Mesodermal cell (in vitro differentiated cells): ENCODE results near the gene MMP20. TPM values are rescaled to one million over a fixed set of nuclear protein-coding genes. Genes with fewer than 3 reads are reported as not detected.

ENCODE experiments used
- H3K27ac ChIP-seq: 2 replicates; pipeline ENCODE4 v1.7.0; 2013; ENCODE audit warnings: mild to moderate bottlenecking, low read depth, low read length, moderate library complexity; ENCODE audit not compliant: severe bottlenecking
- H3K36me3 ChIP-seq: 2 replicates; pipeline ENCODE4 v1.7.1; 2013; ENCODE audit warnings: mild to moderate bottlenecking, low read length, moderate library complexity; ENCODE audit not compliant: control insufficient read depth, insufficient read depth
- H3K4me1 ChIP-seq: one replicate; pipeline ENCODE4 v1.7.1; 2013; ENCODE audit warnings: mild to moderate bottlenecking, low read length; ENCODE audit not compliant: insufficient read depth, control insufficient read depth, poor library complexity, severe bottlenecking
- H3K4me3 ChIP-seq: 2 replicates; pipeline ENCODE4 v1.7.0; 2013; ENCODE audit warnings: low read length, control low read depth, mild to moderate bottlenecking; ENCODE audit not compliant: insufficient read depth, poor library complexity, severe bottlenecking; ENCODE audit errors: extremely low read depth
- H3K9me3 ChIP-seq: 2 replicates; pipeline ENCODE4 v1.7.1; 2013; ENCODE audit warnings: mild to moderate bottlenecking, low read length, moderate library complexity; ENCODE audit not compliant: control insufficient read depth
- WGBS, 2 experiments: methylation state at CpG; one replicate each; pipeline ENCODE4 v1.1.5; 2013; ENCODE audit warnings: missing lambda C conversion rate in 2 of 2; ENCODE audit not compliant: insufficient coverage in 2 of 2; 5-methylcytosine and 5-hydroxymethylcytosine counted together
- polyA plus RNA-seq, 2 experiments: library from polyadenylated mRNA; stranded (reverse); fragments of 50-300 nt; gene quantifications; one replicate each; pipeline ENCODE4 v1.2.3, GENCODE V29; 2013

Gene MMP20, protein sequence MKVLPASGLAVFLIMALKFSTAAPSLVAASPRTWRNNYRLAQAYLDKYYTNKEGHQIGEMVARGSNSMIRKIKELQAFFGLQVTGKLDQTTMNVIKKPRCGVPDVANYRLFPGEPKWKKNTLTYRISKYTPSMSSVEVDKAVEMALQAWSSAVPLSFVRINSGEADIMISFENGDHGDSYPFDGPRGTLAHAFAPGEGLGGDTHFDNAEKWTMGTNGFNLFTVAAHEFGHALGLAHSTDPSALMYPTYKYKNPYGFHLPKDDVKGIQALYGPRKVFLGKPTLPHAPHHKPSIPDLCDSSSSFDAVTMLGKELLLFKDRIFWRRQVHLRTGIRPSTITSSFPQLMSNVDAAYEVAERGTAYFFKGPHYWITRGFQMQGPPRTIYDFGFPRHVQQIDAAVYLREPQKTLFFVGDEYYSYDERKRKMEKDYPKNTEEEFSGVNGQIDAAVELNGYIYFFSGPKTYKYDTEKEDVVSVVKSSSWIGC
- not detected for polyA plus RNA-seq (2013, experiment 1 of 2)
- polyA plus RNA-seq (2013, experiment 2 of 2) = not detected

DNA sequence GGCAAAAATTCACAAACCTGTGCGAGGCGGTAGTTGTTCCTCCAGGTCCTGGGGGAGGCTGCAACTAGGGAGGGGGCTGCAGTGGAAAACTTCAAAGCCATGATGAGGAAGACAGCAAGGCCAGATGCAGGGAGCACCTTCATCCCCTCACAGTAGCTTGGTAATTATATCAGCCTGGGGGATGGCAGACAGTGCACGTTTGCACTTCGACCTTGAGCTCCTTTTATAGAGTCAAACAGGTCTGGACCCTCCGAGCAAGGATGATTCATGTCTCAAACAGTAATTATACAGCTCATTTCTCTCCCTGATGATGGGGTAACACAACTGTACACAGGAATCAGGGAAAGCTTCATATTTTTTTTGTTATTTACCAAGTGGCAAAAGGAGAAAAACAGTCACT, at the start of gene MMP20:
MMP20 (minus strand) TSS at position 156 of the 400 bp plus-strand sequence; CDS start at position 143, 13 bp downstream.
- H3K36me3 ChIP-seq = no peaks in the 10 kb centered on the region
- WGBS, 2 experiments = 89 to 93% methylated on average over 2 to 3 of the region's 5 CpGs
- no peak within 1 kb of the TSS for H3K4me3 ChIP-seq
- no peaks in the 10 kb centered on the region for H3K9me3 ChIP-seq
- no peak within 1 kb of the TSS for H3K27ac ChIP-seq
- no peaks in the 10 kb centered on the region for H3K4me1 ChIP-seq

- Histone ChIP-seq H3K4me3 (no peak overlapping the region), H3K4me1 (no peaks in the 10 kb centered on the region), H3K36me3 (no peaks in the 10 kb centered on the region), H3K27ac (no peak overlapping the region), H3K9me3 (no peaks in the 10 kb centered on the region)
- 75% methylated on average over 1 of the region's 3 CpGs; no CpG with 5 or more reads in 1 of the 2 experiments for WGBS, 2 experiments
These were observed 44.5 kb upstream of the MMP20 start for GRCh38 chr11:102669664-102670063.

DNA sequence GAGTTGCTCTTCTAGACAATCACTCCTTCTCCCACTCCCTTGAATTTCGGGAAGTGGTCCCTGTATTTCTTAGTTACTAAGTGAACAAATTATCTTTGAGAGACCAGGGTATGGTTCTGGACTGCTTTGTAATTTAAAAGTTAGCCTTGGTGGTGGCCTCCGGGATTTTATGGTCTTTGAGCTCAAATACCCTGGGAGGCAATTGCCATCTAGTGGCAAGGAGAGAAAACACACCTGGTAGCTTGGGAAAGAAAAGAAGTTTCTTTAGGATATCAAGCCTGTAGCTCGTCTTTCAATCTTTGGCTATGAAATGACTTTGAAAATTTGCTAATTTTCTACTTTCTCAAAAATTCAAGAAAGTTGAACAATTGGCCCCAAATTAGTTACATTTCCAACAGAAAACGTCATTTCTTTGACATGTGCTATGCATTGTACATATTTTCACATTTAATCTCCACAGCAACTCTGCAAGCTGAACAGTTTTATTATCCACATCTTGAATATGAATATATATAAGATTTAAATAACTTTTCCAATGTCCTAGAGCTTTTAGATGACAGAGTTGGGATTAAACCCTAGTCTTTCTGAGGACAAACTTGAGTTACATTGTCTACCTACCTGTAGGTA, 41.3 kb upstream of the MMP20 start:
- Histone ChIP-seq H3K9me3 (no peaks in the 10 kb centered on the region), H3K36me3 (no peaks in the 10 kb centered on the region), H3K4me1 (no peaks in the 10 kb centered on the region), H3K27ac (no peak overlapping the region), H3K4me3 (no peak overlapping the region)
- WGBS, 2 experiments = 6 to 9% methylated on average over 1 to 2 of the region's 4 CpGs

- Histone ChIP-seq H3K27ac (no peak overlapping the region), H3K9me3 (no peaks in the 10 kb centered on the region), H3K4me1 (no peaks in the 10 kb centered on the region), H3K36me3 (no peaks in the 10 kb centered on the region), H3K4me3 (no peak overlapping the region)
- 78 to 79% methylated on average over 4 to 11 of the region's 13 CpGs for WGBS, 2 experiments
These were observed 39.0 kb upstream of the MMP20 start for GRCh38 chr11:102664001-102664752.

DNA sequence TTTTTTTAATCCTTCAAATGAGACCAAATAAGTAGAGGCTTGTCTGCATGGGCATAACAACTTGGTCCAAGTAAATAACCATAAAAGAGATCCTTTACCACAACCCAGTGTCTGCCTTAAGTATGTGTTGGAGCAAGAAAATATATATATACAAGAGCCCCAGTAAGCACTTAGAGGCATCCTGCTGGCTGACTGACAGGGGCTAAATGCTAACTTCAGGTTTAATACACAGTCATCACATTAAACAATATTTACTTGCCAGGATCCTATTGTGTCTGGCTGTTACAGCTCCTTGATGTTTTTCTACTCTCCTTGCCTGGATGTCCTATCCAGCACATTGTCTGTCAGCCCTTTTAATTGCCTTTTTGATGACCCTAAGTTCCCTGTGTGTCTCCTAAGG, 37.5 kb upstream of the MMP20 start:
- Histone ChIP-seq H3K9me3 (no peaks in the 10 kb centered on the region), H3K4me3 (no peak overlapping the region), H3K27ac (no peak overlapping the region), H3K36me3 (no peaks in the 10 kb centered on the region), H3K4me1 (no peaks in the 10 kb centered on the region)

DNA sequence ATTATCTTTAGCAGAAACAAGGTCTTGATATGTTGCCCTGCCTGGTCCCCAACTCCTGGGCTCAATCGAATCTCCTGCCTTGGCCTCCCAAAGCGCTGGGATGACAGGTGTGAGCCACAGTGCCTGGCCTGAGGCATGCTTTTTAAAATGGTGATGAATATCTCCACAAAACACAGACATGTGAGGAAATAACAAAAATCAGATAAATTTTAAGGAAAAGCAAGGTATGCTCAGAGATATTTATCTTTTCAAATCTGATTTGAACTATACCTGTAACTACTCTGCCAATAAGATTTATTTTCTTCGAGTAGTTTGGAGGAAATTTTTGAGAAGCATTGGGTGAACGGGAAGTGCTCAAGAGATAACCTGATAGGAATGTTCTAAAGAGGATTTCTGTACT, 35.9 kb upstream of the MMP20 start:
- no peak overlapping the region for H3K27ac ChIP-seq
- H3K36me3 ChIP-seq = no peaks in the 10 kb centered on the region
- H3K4me1 ChIP-seq = no peaks in the 10 kb centered on the region
- no peak overlapping the region for H3K4me3 ChIP-seq
- H3K9me3 ChIP-seq = no peaks in the 10 kb centered on the region
- 92 to 93% methylated on average over 2 to 3 of the region's 4 CpGs for WGBS, 2 experiments

DNA sequence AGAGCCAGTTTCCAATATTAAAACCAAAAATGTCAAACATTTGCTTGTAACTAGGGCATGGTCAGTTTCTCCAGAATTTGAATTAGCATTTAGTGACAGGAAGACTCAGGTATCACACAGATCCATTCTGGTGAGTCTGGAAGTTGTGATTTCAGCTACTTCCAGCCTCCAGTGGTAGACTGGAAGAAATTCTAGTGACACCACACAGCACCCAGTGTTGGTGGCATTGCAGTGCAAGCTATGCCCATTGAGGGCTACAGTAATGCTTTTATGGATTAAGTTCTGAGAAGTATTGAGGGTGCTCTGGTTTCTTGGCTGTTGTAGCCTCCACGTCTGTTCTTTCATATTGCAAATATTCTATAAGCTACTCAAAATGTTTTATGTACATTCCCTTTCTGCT, 31.4 kb upstream of the MMP20 start:
- H3K4me3 ChIP-seq = no peak overlapping the region
- peaks cover 7% of the 10 kb centered on the region for H3K9me3 ChIP-seq
- H3K27ac ChIP-seq = no peak overlapping the region
- no peaks in the 10 kb centered on the region for H3K4me1 ChIP-seq
- H3K36me3 ChIP-seq = no peaks in the 10 kb centered on the region
- no CpG with 5 or more reads among the region's 1 CpG for WGBS, 2 experiments

DNA sequence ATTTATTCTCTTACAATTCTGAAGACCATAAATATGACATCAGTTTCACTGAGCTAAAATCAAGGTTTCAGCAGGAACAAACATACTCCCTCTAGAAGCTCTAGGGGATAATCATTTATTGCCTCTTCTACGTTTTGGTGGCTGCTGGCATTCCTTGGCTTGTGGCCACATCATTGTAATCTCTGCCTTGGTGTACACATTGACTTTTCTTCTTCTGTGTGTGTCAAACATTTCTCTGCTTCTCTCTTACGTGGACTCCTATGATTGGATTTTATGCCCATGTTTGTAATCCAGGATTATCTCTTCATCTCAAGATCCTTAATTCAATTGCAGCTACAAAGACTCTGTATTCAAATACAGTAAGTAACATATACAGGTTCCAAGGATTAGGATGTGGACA, 30.4 kb upstream of the MMP20 start:
- H3K4me3 ChIP-seq = no peak overlapping the region
- no peaks in the 10 kb centered on the region for H3K4me1 ChIP-seq
- no peaks in the 10 kb centered on the region for H3K36me3 ChIP-seq
- H3K9me3 ChIP-seq = peaks cover 7% of the 10 kb centered on the region
- no peak overlapping the region for H3K27ac ChIP-seq
- WGBS, 2 experiments = 70 to 100% methylated on average over 1 of the region's 2 CpGs

- Histone ChIP-seq H3K4me3 (no peak overlapping the region), H3K4me1 (no peaks in the 10 kb centered on the region), H3K27ac (no peak overlapping the region), H3K9me3 (peaks cover 7% of the 10 kb centered on the region), H3K36me3 (no peaks in the 10 kb centered on the region)
- 89 to 100% methylated on average over 1 of the region's 1 CpG for WGBS, 2 experiments
These were observed 29.6 kb upstream of the MMP20 start for GRCh38 chr11:102654761-102655160.

- Histone ChIP-seq H3K36me3 (no peaks in the 10 kb centered on the region), H3K9me3 (peaks cover 7% of the 10 kb centered on the region), H3K4me1 (no peaks in the 10 kb centered on the region), H3K27ac (no peak overlapping the region), H3K4me3 (no peak overlapping the region)
- 87 to 90% methylated on average over 15 to 16 of the region's 16 CpGs for WGBS, 2 experiments
These were observed 28.7 kb upstream of the MMP20 start for GRCh38 chr11:102653744-102654291.
